ENCODE data around the gene ZNF563.
A peak's percentile ranks its signal among the peaks of the same experiment; 100 is the strongest.
"Not testable (repeated sequence)": the region's sequence is repeated elsewhere in the genome, so short reads cannot be mapped to it uniquely, and the experiment has no call there.

ZNF563 gene

DNA sequence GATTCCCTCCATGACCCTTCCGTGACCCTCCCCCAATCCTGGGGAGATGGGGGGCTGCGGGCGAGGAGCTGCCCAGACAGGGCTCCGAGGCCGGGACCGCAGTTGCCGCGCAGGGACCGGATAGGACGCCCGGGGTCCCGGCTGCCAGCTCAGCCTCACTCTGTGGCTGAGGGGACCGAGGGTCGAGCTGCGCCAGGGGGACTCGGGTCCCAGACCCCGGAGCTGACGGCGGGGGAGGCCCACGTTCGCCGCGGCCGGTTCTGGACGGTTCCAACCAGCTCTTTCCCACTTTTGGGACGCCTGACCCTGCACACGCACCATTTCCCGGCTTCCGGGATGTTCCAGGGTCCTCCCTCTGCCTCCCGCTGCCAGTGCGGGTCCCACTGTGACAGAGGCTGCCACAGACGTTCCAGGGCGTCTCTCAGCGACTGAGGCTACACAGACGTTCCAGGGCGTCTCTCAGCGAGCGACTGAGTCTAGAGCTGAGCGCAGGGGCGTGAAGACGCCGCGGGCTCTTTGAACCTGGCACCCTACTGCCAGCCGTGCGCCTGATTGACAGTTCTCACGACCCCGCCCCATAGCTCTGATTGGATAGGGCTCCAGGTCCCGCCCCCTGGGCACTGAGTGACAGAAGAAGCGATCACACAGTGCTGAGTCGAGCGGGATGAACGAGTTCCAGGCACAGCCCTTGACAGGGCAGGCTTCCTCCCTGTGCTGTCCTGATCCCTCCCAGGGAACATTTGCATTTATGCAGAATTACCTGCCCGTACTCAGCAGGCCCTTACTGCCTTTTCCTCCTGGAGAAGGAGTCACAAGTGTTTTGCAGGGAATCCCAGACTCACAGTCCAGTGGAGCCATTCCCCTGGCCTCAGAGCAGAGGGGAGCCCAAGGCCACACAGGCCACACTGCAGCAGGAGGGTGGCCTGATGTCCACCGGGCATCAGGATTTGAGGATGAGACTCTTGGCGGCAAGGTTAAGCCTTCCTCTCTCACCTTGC lies at the start of gene ZNF563:
Gene ZNF563 (minus strand): TSS at position 472 of the 998 bp plus-strand sequence. CDS start 151 bp downstream, at position 321.
- DNase-seq: peak; percentile 61 to 99 (median 94)

GRCh38 chr19:12380444-12380737 lies 47.0 kb upstream of the ZNF563 start:
- no peak for DNase-seq

DNA sequence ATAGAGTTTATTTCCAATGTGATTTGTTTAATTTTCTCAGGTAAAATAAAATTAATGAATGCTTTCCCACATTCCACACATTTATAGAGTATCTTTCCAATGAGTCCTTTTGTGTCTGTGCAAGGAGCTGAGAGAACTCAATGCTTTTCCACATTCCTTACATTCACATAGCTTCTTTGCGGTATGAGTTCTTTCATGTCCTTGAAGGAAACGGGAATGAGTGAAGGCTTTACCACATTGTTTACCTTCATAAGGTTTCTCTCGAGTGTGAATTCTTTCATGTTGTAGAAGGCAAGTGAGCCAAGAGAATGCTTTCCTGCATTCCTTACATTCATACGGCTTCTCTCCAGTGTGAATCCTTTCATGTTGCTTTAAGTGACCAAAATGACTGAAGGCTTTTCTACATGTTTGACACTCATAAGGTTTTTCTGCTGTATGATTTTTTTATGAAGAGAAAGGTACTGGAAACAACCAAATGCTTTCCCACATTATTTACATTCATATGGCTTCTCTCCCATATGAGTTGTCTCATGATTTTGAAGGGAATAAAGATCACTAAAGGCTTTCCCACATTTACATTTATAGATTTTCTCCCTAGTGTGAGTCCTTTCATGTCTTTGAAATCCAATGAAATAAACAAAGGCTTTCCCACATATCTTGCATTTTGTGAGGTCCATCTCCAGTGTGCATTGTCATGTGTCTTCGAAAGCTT lies 46.5 kb upstream of the ZNF563 start:
- no peak for DNase-seq

DNA sequence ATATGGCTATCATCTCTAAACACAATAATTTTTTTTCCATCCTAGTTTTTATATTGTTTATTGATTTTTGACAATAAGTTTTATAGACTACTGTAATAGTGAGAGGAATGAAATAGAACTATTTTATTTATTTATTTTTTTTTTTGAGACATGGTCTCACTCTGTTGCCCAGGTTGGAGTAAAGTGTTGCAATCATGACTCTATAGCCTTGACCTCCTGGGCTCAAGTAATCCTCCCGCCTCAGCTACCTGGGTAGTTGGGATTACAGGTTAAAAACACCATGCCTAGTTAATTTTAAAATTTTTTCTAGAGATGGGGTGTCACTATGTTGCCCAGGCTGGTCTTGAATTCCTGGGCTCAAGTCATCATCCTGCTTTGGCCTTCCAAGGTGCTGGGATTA lies 40.6 kb upstream of the ZNF563 start:
- no peak for DNase-seq

DNA sequence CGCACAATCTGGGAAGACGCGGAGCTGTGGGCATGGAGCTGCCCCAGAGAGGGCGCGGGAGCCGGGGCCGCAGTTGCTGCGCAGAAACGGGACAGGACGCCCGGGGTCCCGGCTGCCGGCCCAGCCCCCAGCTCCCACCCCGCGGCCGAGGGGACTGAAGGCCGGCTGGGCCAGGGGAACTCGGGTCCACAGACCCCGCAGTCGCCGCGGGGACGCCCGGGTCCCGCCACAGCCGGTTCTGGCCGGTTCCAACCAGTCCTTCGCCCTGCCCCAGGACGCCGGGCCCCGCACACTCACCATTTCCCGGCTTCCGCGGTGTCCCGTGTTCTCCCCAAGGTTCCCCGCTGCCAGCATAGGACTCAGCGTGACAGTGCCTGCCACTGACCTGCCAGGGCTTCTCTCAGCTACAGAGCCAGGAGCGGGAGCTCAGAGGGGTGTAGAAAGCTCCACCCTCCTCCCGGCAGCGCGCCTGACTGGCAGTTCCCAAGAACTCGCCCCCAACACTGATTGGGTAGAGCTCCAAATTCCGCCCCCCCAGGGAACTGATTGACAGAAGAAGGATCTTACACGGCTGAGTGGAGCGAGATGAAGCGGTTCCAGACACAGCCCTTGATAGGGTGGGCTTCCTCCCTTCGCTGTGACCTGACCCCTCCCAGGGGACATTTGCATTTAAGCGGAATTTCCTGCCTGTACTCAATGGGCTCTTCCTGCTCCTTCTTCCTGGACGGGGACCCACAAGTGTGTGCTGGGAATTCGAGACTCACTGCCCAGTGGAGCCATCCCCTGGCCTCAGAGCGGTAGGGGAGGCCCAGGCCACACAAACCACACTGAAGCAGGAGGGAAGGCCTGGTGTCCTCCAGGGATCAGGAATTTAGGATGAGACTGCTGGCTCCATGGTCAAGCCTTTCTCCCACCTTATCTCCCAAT lies 32.1 kb upstream of the ZNF563 start, which contains the start of gene ZNF442:
Gene ZNF442 (minus strand): TSS at position 448 of the 927 bp plus-strand sequence. CDS start 2,052 bp downstream, outside the sequence.
- peak; percentile 41 to 97 (median 90) for DNase-seq

- DNase-seq: peak in 21 of 51 donors; percentile 1 to 42 (median 24)
Observed at GRCh38 chr19:12364391-12365235, 31.2 kb upstream of the ZNF563 start.

GRCh38 chr19:12362236-12362635 lies 28.8 kb upstream of the ZNF563 start:
- DNase-seq: not testable (repeated sequence)

- no peak for DNase-seq
Observed at GRCh38 chr19:12353375-12353774, 19.9 kb upstream of the ZNF563 start.

DNA sequence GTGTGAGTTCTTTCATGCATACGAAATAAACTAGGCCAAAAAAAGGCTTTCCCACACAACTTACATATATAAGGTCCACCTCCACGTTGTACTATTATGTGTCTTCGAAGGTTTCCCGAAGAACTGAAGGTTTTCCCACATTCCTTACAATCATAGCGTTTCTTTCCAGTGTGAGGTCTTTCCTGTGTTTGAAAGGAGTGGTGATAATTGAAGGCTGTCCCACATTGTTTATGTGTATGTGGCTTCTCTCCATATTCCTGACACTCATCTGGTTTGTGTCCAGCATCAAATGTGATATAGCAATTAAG lies 17.4 kb upstream of the ZNF563 start:
- no peak for DNase-seq

GRCh38 chr19:12350185-12350889 lies 16.9 kb upstream of the ZNF563 start:
- DNase-seq: no peak

DNA sequence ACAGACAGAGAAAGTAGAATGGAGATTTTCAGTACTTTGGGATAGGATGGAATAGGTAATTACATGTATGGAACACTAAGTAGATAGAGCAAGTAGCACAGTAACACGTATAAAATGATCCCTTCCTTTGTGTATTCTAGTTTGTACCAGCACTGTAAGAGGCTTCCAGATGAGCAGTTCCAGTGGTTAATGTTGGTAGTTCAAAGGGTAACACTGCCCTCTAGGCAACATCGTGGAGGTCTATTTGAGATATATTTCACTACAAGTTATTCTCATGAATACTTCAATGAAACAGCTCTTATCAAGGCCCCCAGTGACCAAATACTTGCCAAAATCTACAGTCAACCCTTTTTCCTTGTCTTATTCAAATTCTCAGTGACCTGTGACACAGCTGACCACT lies 13.5 kb upstream of the ZNF563 start:
- peak in 1 of 51 donors; percentile 0 for DNase-seq

GRCh38 chr19:12345197-12345596 lies 11.8 kb upstream of the ZNF563 start:
- DNase-seq: no peak

DNA sequence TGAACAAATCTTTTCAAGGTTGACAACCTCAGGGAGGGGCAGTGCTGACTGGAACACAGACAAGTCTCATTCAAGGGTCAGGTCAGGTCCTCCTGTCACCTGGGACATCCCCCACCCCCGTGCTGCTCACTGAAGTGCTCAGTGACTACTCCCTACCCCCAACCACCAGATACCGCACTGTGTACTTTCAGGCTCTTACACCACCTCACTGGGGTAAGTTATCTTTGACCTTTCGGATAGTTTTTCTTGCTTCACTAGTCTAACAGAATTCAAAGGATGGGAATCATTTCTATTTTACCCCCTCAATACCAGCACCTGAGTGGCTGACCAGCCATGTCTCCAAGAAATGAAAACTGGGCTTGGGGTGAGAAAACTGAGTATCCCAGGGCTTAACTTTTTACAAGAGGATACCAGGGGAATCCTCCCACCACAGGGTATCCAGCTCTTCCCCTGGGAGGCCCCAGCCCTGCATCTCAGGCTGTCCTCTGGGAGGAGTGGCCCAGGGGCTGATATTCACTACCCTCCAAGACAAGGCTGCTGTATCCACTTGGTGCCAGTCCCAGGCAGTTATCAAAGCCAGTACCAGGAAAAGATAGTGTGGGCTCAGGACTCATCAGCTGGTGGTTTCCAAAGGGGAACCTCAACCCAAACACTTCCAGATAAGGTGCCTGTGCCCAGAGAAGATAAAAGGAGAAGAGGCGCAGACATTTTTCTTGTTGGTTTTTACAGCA lies 2.1 kb downstream of the ZNF563 start:
- no peak for DNase-seq

- no peak for DNase-seq
Observed at GRCh38 chr19:12330340-12330739, 3.1 kb downstream of the ZNF563 start.

GRCh38 chr19:12325690-12326089 lies 7.7 kb downstream of the ZNF563 start:
- DNase-seq: no peak

GRCh38 chr19:12318782-12319413 lies 14.5 kb downstream of the ZNF563 start:
- no peak for DNase-seq

GRCh38 chr19:12314553-12314952 lies 18.9 kb downstream of the ZNF563 start:
- DNase-seq: no peak

- not testable (repeated sequence) for DNase-seq
Observed at GRCh38 chr19:12308891-12309290, 24.5 kb downstream of the ZNF563 start.

- no peak for DNase-seq
Observed at GRCh38 chr19:12295191-12295590, 38.2 kb downstream of the ZNF563 start.
